Cortex of kidney (tissue), 1 donor: ENCODE measurements around the gene BANF2.
"Not testable (repeated sequence)": the region's sequence is repeated elsewhere in the genome, so short reads cannot be mapped to it uniquely, and the experiment has no call there.

ENCODE experiments used
- DNase-seq: peaks from one replicate; lab custom pipeline; 2025; lab: John Stamatoyannopoulos, UW

BANF2 gene

DNA sequence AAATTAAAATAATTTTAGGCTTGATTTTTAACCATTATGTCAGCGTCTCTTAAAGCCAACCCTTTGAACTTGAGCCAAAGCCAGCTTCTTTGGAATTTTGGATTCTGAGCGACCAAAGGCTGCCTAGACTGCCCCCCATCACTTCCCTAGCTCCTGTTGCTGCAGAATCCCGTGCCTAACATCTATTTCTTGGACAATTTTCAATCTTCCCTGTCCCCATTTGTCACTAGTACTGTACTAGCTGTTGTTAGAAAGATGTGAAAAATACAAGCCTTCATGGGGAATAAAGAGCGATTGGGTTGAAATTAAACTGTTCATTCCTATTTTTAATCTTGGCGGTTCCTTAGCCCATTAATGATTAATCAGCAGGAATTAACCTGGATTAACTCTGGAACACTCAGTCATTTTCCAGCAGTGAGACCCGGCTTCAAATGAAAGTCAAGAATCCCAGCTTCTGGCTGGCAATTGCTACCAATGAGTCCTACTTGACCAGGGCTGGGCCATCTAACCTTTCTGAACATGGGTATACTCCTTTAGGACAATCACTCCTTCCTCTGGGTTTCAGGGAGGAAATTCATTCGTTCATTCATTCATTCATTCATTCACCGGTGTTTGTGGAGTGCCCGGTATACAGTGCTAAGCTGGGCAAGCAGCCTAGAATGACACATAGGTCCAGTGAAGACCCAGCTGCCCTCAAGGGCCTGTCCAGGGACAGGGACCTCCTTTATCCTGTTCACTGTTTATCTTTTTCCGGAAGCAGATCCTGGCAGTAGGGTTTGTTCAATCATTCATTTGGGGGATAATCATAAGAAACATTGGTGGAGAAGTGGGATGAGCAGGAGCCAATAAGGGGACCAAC lies 16.3 kb upstream of the BANF2 start:
- DNase-seq: no peak

DNA sequence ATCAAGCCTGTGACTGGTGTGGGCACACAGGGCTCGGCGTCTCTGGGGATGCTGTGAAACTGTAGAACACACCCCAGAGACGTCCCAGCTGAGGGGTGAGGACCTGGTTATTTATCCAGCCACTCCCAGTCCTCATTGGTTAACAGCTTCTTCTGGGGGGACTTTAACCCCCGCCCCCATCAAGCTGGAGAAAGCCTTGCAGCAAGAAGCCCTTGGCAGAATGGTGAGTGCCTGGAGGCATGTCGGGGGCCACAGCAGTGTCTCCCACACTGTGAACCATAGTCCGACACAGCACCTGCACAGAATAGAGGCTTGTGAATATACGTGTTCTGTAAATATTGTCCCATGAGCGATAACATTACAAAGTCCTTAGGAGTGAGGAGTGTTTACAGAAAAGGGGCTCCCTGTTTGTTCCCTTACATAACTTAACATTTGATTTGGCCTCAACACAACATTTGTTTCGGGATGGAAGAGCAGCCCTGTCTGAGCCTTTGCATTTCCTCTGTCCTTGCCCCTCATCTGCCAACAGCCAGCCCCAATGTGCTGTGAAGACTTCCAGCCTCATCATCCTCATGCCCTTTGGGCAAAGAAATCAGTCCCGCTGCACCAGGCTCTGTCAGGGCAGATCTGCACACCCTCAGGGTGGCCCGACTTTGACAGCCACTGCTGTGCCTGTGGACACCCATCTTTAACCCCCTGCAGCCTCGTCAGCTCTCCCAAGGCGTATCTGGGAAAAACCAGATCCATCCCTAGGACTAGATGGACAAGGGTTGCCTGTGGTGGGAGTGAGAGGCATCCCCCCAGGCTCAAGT lies 15.5 kb upstream of the BANF2 start:
- DNase-seq: no peak

DNA sequence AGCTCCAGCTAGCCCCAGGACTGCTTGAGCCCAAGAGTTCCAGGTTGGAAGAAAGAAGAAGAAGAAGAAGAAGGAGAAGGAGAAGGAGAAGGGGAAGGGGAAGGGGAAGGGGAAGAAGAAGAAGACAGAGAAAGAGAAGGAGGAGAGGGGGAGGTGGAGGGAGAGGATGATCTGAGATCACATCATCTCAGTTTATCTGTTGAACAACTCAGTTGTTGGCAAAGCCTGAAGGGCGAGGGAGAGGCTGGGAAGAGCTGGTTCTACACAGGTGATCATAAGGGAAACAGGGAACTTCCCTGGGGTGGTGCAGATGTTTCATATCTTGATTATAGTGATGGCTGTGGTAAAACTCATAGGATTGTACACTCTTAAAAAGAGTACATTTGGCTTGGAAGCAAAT lies 14.6 kb upstream of the BANF2 start:
- no peak for DNase-seq

DNA sequence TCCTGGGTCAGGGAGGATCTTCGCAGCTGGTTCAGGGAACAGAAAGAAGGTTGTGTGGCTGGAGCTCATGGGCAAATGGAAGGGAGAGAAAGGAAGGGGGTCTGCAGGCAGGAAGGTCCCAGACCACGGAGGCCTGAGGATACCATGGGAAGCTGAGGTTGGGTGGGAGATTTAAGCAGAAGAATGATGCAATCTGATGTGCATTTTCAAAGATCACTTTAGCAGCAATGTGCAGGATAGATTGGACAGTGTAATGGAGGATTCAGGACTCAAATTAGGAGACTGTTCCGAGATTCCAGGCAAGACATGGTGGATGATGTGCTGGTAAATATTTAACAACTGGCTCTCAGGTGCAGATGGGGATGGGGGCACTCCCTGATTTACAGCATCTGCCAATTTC lies 12.0 kb upstream of the BANF2 start:
- no peak for DNase-seq

DNA sequence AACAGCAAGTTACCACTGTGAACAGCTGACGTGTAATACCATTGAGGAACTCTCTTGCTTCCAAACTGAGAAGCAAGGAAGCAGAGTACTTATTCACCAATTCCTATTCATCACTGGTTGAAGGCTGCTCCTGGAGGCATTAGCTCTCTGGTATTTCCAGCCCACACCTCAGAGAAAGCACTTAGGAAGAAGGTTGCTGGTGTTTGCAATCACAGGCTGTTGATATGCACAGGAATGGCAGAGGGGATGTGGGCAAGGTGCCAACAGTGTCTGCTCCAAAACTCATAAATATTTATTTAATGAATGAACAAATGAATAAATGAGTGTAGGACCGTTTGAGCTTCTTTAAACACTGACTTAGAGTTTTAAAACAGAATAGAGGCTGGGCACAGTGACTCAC lies 10.8 kb upstream of the BANF2 start:
- DNase-seq: no peak

DNA sequence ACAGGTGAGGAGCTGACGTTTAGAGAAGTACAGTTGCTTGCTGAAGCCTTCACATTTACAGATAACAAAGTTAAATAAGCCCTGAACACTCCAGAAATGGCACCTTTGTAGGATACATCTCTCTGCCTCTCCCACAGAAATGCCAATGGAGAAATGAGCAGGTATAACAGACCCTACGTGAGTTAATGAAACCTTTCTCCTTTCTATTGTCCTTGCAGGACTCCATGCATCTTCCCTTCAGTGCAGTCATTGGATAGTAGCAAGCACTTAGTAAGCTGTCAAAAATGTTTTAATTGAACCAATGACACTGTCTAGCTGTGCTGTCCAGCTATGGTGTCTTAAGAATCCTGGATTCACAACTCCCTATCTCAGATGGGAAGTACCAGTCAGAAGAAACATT lies 9.6 kb upstream of the BANF2 start:
- DNase-seq: no peak

DNA sequence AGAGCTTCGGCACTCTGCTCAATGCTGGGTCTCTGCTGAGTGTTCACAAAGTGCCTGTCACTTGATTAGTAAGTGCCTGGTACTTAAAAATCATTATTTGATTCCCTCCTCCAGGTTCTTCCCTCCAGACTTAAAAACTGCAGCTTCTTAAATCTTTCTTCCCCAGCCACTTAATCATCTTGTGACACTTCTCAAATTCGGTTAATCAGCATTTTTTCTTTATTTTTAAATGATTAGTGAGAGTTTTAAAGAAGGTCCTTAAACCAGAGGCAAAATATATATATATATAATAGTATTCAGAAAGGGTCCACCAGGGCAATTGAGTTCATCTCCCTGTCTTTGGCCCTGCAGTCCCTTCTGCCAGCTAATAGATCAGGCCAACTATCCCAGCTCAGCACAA lies 8.0 kb upstream of the BANF2 start:
- DNase-seq: no peak

DNA sequence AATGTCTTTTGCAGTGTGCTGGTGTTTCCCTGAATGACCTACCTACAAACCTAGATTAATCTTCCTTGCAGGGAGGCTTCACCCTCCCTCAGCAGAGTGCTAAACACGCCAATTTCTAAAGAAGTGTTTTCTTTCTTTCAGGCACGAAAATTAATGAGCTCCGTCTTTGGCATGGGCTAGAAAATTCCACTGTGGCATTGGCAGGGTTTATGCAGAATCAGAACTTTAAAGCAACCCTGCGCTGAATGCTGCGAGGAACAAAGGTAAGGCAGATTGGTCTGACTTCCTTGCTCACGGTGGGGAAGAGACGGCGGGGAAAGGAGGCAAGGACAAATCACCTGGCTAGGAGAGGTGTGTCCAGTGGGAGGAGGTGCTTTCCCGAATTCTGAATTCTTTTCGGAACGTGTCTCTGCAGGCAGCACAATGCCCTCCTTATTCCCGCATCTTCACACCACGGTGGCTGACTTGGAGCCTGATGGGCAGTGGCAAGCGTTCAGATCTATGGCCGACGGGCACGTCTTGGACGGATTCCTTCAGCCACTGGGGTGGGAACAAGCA lies 6.2 kb upstream of the BANF2 start:
- DNase-seq: no peak

DNA sequence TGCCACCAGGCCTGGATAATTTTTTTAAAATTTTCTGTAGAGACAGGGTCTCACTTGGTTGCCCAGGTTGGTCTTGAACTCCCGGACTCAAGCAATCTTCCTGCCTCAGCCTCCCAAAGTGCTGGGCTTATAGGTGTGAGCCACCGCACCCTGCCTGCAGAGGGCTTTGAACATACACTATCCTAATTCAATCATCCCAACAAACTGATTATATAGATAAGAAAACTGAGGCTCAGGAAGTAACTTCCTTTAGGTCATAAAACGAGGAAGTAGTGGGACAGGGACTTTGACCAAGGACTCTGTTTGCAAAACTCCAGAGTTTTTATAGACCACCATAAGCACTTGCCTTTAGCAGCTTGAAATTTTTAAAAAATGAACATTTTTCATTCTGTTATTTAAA lies 5.0 kb upstream of the BANF2 start:
- no peak for DNase-seq

DNA sequence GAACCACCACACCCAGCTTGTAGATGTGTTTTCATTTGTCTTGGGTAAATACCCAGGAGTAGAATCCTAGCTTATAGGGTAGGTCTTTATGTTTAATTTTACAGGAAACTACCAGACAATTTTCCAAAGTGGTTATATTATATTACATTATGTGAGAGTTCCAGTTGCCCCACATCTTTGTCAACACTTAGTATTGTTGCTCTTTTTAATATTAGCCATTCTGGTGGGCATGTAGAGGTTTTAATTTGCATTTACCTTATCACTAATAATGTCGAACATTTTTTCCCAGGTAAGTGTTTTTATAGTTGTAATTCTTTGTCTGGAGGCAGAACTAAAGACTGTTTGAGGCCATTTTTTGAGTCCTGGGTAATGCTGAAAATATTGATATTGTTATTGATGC lies 3.5 kb upstream of the BANF2 start:
- DNase-seq: no peak

DNA sequence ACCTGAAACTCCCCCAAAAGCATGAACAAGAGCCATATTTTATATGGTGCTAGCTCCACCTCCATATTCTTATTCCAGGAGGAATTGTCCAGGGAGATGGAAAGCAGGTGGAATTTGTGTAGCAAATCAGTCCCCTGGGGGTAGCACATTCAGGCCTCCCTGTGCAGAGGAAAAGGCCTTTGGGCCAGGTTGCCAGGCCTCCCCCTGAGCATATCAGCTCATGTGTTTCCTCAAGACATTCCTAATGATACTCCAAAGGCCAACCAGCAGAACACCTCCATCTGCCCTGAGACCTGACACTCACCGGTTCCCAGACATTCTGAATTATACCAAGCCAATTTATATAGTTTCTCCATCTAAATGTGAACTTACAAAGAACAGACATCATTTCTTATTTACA lies 2.6 kb upstream of the BANF2 start:
- no peak for DNase-seq

DNA sequence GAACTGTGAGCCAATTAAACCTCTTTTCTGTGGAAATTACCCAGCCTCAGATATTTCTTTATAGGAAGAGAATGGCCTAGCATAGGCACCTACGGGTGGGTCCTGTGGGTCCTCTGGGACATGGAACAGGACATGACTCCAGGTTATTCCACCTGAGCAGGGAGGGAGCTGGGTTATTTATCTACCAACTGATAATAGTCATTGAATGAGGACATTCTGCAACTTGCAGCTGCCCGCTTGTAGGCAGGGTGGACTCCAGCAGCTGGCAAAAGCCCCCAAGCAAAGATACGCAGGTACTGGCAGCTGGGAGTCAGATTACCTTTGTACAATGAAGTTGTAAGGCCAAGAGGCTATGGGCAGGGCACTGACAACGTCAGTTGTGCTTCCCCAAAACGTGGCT lies 1.4 kb upstream of the BANF2 start:
- no peak for DNase-seq

DNA sequence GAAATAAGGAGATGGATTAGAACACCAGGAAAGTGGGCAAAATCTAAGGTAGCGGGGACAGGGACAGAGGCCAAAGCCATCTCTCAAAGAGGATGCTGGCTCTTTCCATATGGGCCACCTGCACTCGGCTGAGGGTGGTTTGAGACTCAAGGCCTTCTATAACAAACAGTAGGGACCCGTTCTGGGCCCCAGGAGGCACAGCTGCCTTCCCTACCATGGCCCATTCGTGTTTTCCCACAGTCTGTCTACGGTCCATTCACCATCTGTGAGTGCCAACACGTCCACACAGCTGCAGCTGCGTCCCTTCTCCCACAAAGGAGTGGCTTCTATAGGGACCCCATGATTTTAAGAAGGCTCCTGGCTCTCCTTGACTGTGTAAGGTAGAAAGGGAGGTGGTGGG lies 871 bp downstream of the BANF2 start:
- no peak for DNase-seq

DNA sequence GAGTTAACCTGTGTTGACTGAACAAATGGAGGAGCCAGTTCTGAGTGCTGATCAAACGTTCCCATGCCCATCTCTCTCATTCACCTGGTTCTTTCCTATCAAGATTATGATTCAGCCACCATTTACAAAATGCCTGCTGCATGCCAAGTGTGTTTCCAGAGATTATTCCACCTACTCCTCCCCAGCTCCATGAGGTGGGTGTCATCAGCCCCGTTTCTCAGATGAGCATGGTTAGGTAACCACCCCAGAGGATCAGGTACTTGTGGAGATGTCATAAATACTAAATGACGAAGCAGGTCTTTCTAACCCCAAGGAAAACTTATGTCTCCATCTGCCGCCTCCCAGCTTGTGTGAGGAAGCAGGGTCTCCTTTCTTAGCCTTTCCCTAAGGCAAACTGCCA lies 2.1 kb downstream of the BANF2 start:
- DNase-seq: no peak

DNA sequence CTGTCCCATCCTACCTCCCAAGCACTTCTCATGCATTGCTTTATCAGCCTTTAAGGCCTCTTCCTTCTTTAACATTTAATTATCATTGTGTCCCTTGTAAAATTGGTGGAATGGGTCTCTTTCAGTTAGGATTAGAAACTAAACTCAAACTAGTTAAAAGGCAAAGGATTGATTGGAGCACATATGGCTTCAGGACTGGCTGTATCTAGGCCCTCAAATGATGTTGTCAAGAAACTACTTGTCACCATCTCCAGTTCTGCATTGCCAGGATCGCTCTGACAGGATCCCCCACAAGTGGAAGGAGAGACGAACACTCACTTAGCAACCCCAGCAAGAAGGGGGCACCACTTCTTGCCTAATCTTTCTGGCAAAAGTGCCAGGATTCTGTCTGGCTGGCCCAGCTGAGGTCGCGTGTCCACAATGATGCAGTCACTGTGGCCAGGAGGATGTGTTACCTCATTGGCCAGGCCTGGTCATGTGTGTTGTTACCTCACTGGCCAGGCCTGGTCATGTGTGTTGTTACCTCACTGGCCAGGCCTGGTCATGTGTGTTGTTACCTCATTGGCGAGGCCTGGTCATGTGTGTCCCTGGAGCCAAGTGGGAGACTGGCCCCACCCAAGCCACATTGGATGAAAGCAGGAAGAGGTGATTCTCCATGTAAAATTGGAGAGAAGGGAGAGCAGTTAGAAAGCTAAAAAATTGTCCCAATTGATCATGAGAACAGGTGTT lies 5.0 kb downstream of the BANF2 start:
- DNase-seq: no peak

DNA sequence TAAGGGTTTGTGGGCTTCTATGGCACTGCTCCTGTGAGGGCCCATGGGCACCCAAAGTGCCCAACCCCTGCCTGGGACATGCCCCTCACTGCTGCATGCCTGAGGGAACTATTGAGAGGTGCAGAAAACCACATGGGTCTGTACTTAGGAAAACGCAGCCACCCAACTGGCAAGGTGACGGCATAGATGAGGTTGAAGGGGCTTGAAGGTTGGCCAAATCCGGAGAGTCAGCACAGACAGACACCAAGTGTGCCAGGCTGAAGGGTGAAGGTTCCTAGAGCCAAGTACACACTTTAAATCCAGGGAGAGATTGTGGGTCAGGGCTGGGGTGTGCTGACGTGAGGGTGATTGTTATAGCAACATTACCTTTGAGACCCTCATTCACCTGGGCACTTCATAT lies 6.2 kb downstream of the BANF2 start:
- DNase-seq: no peak

DNA sequence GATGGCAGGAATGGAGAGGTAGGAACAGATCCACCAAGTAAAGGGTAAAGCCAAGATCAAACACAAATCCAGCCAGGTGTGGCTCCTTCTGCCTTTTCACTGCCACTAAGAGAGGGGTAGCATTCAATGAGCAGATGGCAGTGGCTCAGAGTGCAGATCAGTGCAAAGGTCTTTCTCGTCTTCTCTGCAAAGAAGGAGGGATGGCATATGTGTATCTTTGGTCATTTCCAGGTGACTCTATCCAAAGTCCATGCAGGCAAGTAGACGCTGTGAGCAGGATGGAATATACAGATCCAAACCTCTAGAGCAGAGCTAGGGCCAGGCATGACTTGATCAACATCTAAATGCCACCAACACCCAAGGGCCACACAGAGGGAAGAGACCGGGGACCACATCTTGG lies 6.9 kb downstream of the BANF2 start:
- no peak for DNase-seq

DNA sequence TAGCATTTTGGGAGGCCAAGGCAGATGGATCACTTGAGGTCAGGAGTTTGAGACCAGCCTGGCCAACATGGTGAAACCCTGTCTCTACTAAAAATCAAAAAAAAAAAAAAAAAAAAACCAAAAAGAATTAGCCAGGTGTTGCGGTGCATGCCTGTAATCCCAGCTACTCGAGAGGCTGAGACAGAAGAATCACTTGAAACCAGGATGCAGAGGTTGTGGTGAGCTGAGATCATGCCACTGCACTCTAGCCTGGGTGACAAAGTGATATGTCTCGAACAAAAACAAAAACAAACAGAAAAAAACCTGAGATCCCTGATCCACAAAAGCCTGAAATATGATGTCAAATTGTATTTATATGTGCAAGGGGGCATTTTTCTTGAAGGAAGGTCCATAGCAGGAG lies 8.2 kb downstream of the BANF2 start:
- DNase-seq: not testable (repeated sequence)

DNA sequence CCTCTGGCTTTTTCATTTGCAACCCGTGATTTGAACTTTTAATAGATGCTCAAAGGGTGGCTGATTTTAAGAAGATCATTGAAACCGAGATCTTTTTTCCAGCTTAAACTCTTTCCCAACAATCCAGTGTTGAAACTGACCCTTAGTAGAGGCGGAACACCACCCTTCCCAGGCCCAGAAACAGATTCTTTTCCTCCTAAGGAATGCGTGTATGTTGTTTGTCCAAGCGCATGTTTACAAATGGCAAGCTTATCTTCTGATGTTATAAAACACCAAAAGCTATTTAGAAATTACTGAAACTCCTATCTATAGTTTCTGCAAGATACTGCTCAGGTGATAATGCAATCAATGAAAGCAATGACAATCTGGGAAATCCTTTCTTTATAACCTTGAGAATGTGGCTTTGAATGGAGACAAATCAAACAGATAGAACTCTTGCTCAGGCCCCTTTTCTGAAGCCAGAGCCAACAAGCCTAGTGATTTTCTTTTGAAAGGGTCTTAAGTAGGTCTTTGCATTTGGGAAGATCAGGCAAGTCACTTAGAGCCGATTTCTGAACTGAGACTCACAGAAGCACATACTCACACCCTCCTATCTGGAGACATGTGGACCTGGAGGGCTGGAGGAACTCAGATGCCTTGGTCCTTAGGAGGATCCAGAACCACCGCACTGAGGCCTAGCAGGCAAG lies 9.1 kb downstream of the BANF2 start:
- no peak for DNase-seq

DNA sequence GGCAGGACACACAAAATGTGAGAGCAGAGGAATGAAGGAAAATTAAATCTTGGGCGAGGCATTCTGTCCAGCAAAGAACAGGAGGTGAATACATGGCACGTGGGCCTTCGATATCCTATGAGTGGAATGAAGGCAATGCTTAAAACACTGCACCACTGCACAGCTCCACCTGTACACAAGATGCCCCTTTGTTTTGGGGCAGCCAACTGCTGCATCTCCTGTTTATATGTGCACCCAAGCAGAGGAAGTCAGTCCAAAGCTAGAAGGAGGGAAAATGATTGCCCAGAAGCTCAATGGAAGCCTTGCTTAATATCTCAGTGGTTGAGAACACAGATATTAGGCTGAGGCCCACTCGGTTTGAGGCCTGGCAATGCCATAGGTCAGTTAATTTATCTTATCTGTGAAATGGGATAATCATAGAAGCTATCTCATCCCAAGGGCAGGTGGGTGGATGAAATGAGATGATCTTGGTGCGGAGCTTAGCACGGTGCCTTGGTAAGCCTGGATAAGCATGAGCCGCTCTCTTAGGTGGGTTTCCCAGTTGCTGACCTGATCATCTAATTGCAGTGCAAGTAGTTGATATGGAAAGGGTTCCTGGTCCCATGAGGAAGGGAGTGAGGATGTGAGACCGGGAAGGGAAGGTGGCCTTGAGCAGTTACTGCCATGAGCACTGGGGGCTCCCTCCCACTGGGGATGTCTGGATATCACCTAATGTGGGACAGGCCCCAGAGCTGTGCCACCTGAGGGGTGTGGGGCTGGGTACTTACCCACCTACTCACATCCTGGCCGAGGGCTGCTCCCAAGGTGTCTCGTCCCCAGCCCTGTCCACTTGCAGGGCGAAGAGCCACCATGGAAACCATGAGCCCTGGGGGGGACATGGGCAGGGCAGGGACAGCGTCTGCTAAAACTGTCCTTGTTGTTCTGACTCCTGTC lies 9.9 kb downstream of the BANF2 start:
- no peak for DNase-seq
